Bronchial epithelial cell (primary cell): Measurements from ENCODE around the gene NDC1. TPM values are rescaled to one million over a fixed set of nuclear protein-coding genes. Genes with fewer than 3 reads are reported as not detected.

Source experiments
- DNase-seq: peaks from one replicate; pipeline ENCODE4 v3.0.0-alpha.2; 2010; ENCODE audit warnings: low read depth
- FAIRE-seq: peaks from 2 replicates; lab custom pipeline; 2011; peaks lifted over from hg19 to GRCh38; lab: Jason Lieb, UNC
- H3K27me3 ChIP-seq: 2 replicates; pipeline ENCODE4 v1.5.1; 2011; ENCODE audit warnings: low read length; ENCODE audit not compliant: control insufficient read depth, insufficient read depth
- H3K36me3 ChIP-seq: 2 replicates; pipeline ENCODE4 v1.5.1; 2011; ENCODE audit warnings: low read length; ENCODE audit not compliant: control insufficient read depth, insufficient read depth
- H3K4me3 ChIP-seq: 2 replicates; pipeline ENCODE4 v1.5.1; 2011; ENCODE audit warnings: mild to moderate bottlenecking, low read depth, low read length, control low read depth
- total RNA-seq: library from RNA; depleted of rRNA; stranded (reverse); fragments of >200 nt; gene quantifications from 2 replicates; pipeline ENCODE4 v1.2.1, GENCODE V29; 2014
- TF ChIP-seq, protein P1 (sequence below): IDR thresholded peaks from 2 replicates; pipeline ENCODE4 v1.5.1; 2011; ENCODE audit warnings: mild to moderate bottlenecking, moderate library complexity, low read length, control low read depth, inconsistent platforms; ENCODE audit not compliant: insufficient read depth, severe bottlenecking

The NDC1 gene
- total RNA-seq, 1 donor from 2014 or later, result 16.1 TPM

- DNase-seq, result no peak
- Histone ChIP-seq H3K36me3 (no peaks in the 10 kb centered on the region), H3K27me3 (peaks cover 4% of the 10 kb centered on the region), H3K4me3 (no peak overlapping the region)
- TF ChIP-seq, protein P1, sequence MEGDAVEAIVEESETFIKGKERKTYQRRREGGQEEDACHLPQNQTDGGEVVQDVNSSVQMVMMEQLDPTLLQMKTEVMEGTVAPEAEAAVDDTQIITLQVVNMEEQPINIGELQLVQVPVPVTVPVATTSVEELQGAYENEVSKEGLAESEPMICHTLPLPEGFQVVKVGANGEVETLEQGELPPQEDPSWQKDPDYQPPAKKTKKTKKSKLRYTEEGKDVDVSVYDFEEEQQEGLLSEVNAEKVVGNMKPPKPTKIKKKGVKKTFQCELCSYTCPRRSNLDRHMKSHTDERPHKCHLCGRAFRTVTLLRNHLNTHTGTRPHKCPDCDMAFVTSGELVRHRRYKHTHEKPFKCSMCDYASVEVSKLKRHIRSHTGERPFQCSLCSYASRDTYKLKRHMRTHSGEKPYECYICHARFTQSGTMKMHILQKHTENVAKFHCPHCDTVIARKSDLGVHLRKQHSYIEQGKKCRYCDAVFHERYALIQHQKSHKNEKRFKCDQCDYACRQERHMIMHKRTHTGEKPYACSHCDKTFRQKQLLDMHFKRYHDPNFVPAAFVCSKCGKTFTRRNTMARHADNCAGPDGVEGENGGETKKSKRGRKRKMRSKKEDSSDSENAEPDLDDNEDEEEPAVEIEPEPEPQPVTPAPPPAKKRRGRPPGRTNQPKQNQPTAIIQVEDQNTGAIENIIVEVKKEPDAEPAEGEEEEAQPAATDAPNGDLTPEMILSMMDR, result no peak
- no peak for FAIRE-seq
These were observed 116.1 kb downstream of the NDC1 start for GRCh38 chr1:53722025-53722424.

DNA sequence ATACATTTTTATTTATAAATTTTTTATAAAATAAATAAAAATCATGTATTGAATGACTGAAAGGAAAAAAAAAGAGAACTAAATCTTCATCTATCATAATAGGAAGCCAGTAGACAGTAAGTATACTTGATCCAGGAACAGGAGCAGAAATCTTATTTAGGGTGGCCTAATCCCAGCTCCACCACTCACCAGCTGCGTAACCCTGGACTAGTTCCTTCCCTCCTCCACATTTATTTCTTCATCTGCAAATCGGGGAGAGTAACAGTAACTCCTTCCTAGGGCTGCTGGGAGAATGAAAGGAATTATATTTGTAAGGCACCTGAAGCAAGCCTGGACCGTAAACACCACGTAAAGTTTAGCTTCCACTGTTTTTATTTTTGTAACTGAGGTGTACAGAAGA, 117.0 kb downstream of the NDC1 start:
- Histone ChIP-seq H3K36me3 (no peaks in the 10 kb centered on the region), H3K27me3 (peaks cover 4% of the 10 kb centered on the region), H3K4me3 (no peak overlapping the region)
- no peak for DNase-seq
- TF ChIP-seq, protein P1, result no peak
- no peak for FAIRE-seq

DNA sequence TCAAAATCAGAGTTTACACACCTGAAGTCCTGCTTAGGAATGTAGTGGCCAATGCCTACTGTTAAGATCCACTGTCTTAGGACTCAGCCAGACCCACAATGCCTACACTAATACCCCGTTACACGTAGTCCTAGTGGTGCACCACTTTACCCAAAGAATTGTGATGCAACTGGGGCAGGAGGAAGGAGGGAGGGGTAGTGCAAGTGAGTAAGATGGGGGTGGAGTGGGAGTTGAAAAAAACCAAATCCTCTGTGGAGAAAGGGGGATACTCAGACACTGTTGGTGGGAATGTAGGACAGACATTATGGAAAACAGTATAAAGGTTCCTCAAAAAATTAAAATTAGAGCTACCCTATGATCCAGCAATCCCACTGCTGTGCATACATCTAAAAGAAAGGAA, 118.6 kb downstream of the NDC1 start:
- TF ChIP-seq, protein P1, result no peak
- H3K4me3 ChIP-seq, result no peak overlapping the region
- no peak for DNase-seq
- H3K36me3 ChIP-seq, result no peaks in the 10 kb centered on the region
- no peaks in the 10 kb centered on the region for H3K27me3 ChIP-seq
- peak; percentile 40 for FAIRE-seq

- H3K36me3 ChIP-seq, result no peaks in the 10 kb centered on the region
- H3K27me3 ChIP-seq, result no peaks in the 10 kb centered on the region
- H3K4me3 ChIP-seq, result no peak overlapping the region
- TF ChIP-seq, protein P1, result no peak
- no peak for DNase-seq
- no peak for FAIRE-seq
These were observed 119.7 kb downstream of the NDC1 start for GRCh38 chr1:53718443-53718842.

- no peaks in the 10 kb centered on the region for H3K36me3 ChIP-seq
- H3K27me3 ChIP-seq, result no peaks in the 10 kb centered on the region
- DNase-seq, result no peak
- TF ChIP-seq, protein P1, result no peak
- no peak overlapping the region for H3K4me3 ChIP-seq
- FAIRE-seq, result no peak
These were observed 120.9 kb downstream of the NDC1 start for GRCh38 chr1:53717025-53717804.
